HL-60 (cell line): ENCODE results near the gene STX7.

Source experiments
- CTCF ChIP-seq: IDR thresholded peaks from one replicate; pipeline ENCODE4 v1.5.1; 2011; ENCODE audit warnings: low read length, control low read depth, inconsistent platforms; ENCODE audit not compliant: insufficient read depth
- POLR2AphosphoS5 ChIP-seq: IDR thresholded peaks from 2 replicates; pipeline ENCODE4 v1.6.1; 2012; ENCODE audit warnings: low read depth

GRCh38 chr6:132511831-132512220, 1.1 kb downstream of the STX7 start:
- TF ChIP-seq CTCF (no peak), POLR2AphosphoS5 (no peak)
